Body of pancreas (tissue), 4 donors: ENCODE measurements around the gene HSPE1. TPM values are rescaled to one million over a fixed set of nuclear protein-coding genes. Genes with fewer than 3 reads are reported as not detected.

ENCODE experiments used
- ATAC-seq: fragments of 150-250 bp; one replicate; pipeline ENCODE4 v1.9.1; 2016
- DNase-seq, 4 donors: peaks; one replicate each; pipeline ENCODE4 v3.0.0-alpha.2; 2019
- H3K27ac ChIP-seq, 4 donors: fragments of 200-600 bp; sonication (generic); 1 replicate in 3 of 4; 2 replicates in 1 of 4; pipeline versions ENCODE4 v1.5.1 to v1.6.1; 2016 to 2019; ENCODE audit warnings: mild to moderate bottlenecking in 1 of 4, mixed read lengths in 1 of 4, moderate library complexity in 1 of 4
- H3K27me3 ChIP-seq, 2 donors: fragments of 200-600 bp; sonication (generic); one replicate each; pipeline ENCODE4 v1.6.0; 2016; ENCODE audit warnings: mild to moderate bottlenecking in 1 of 2
- H3K36me3 ChIP-seq, 2 donors: fragments of 200-600 bp; sonication (generic); replicated peaks in 1 of 2; 2 replicates each; pipeline ENCODE4 v1.5.1; 2016; ENCODE audit warnings: low read depth in 2 of 2; ENCODE audit not compliant: insufficient read depth in 1 of 2
- H3K4me1 ChIP-seq: fragments of 200-600 bp; sonication (generic); one replicate; pipeline ENCODE4 v1.6.0; 2016
- H3K4me3 ChIP-seq, 2 donors: fragments of 200-600 bp; sonication (generic); 1 replicate in 1 of 2; 2 replicates in 1 of 2; pipeline ENCODE4 v1.5.1; 2016 to 2019
- H3K9me3 ChIP-seq, 3 donors: fragments of 200-600 bp; sonication (generic); 1 replicate in 2 of 3; 2 replicates in 1 of 3; pipeline ENCODE4 v1.5.1; 2016
- CTCF ChIP-seq, 7 experiments: fragments of 450-650 bp in 4 of 7; fragments of 200-600 bp in 3 of 7; sonication (generic) in 3 of 7; IDR thresholded peaks; one replicate each; pipeline ENCODE4 v1.5.1; 2016 to 2019; ENCODE audit warnings: antibody characterized with exemption in 7 of 7
- POLR2A ChIP-seq, 3 donors: fragments of 450-650 bp; IDR thresholded peaks; one replicate each; pipeline ENCODE4 v1.6.1; 2016; ENCODE audit warnings: antibody characterized with exemption in 3 of 3, mild to moderate bottlenecking in 2 of 3
- WGBS, 2 donors: methylation state at CpG; one replicate each; pipeline ENCODE4 v1.1.5; 2017; 5-methylcytosine and 5-hydroxymethylcytosine counted together
- intact Hi-C: fragments of 100-400 bp; cut with DNase I; formaldehyde crosslinking; loops from one replicate; pipeline ENCODE4 v1.15.1; 2023
- total RNA-seq, 2 donors: library from RNA; depleted of rRNA; stranded (reverse); fragments of >200 nt; gene quantifications; one replicate each; pipeline ENCODE4 v1.1.0, GENCODE V29; 2016

The HSPE1 gene
- total RNA-seq, 2 donors from 2014 or later: 40.2 to 99.5 TPM

- 0% methylated on average over 25 to 29 of the region's 30 CpGs for WGBS, 2 donors
- Histone ChIP-seq H3K36me3 (peaks cover 0 to 11% of the 10 kb centered on the region in 2 donors), H3K27ac (peak overlapping the region; percentile 95 to 100 (median 97)), H3K4me1 (peaks cover 50% of the 10 kb centered on the region), H3K9me3 (no peaks in the 10 kb centered on the region), H3K27me3 (no peaks in the 10 kb centered on the region), H3K4me3 (peak overlapping the region; percentile 47 to 50)
- TF ChIP-seq POLR2A (IDR thresholded peaks at IDR 0.05) (no peak), CTCF (IDR thresholded peaks at IDR 0.05) (no peak)
- ATAC-seq (peak; percentile 0), DNase-seq (no peak)
- intact Hi-C loops: no loop called here
Measured at GRCh38 chr2:197500503-197501131, 438 bp downstream of the HSPE1 start.

DNA sequence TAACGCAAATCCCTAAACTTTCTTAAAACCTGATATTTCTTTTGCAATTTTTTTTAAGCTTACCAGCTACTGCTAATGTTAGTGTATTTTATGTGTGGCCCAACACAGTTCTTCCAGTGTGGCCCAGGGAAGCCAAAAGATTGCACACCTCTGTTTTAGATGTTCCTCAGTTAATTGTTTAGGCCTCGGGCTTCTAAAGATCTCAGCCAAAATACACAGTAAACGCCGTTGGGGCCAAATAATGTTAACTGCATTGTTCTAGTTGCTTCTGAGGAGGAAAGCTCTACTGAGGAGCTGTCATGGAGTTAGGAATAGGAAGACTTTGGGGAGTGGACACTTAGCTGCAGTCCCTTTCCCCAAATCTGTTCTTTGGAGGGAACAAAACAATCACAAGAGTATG, 2.0 kb downstream of the HSPE1 start:
- intact Hi-C loops: no loop called here
- H3K4me1 ChIP-seq: peaks cover 34% of the 10 kb centered on the region
- no peak overlapping the region for H3K4me3 ChIP-seq
- TF ChIP-seq POLR2A (IDR thresholded peaks at IDR 0.05): no peak
- TF ChIP-seq CTCF (IDR thresholded peaks at IDR 0.05): no peak
- H3K27me3 ChIP-seq: no peaks in the 10 kb centered on the region
- H3K36me3 ChIP-seq: peaks cover 0 to 5% of the 10 kb centered on the region in 2 donors
- no peaks in the 10 kb centered on the region for H3K9me3 ChIP-seq
- DNase-seq (peak in 2 of 4 donors; percentile 13 to 20), ATAC-seq (no peak)
- WGBS, 2 donors: 21 to 30% methylated on average over 4 of the region's 4 CpGs
- peak overlapping the region in 3 of 4 donors; percentile 95 to 100 (median 97) for H3K27ac ChIP-seq

DNA sequence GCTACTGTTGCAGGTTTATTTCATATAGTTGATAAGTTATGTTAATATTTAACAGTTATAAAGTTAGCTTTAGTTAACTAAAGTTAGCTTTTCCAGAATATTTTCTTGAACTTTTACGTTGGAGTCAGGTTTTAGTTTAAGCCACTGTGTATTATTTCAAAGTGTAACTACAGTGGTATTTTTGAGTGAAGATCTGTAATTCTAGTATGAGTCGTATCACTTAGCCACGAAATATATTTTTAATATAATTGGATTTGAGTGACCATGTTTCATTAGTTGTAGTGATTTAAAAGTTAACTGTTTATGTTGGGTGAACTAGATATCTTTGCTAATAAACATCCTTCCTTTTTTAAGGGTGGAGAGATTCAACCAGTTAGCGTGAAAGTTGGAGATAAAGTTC, 2.5 kb downstream of the HSPE1 start:
- ATAC-seq (no peak), DNase-seq (no peak)
- Histone ChIP-seq H3K4me3 (no peak overlapping the region), H3K36me3 (peaks cover 0 to 5% of the 10 kb centered on the region in 2 donors), H3K27ac (peak overlapping the region in 2 of 4 donors; percentile 97 to 100), H3K9me3 (no peaks in the 10 kb centered on the region), H3K4me1 (peaks cover 29% of the 10 kb centered on the region), H3K27me3 (no peaks in the 10 kb centered on the region)
- 33 to 34% methylated on average over 4 of the region's 4 CpGs for WGBS, 2 donors
- no peak for TF ChIP-seq CTCF (IDR thresholded peaks at IDR 0.05)
- no peak for TF ChIP-seq POLR2A (IDR thresholded peaks at IDR 0.05)
- intact Hi-C loops: no loop called here

DNA sequence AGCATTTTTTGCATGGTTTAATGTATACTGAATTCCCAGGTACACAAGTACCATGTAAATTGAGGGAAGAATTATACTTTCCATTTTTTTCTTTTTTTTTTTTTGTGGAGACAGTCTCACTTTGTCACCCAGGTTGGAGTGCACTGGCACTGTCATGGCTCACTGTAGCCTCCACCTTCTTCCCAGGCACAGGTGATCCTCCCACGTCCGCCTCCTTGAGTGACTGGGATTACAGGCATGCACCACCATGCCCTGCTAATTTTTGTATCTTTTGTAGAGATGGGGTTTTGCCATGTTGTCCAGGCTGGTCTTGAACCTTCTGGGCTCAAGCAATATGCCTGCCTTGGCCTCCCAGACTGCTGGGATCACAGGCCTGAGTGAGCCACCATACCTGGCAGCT, 3.8 kb downstream of the HSPE1 start:
- TF ChIP-seq CTCF (IDR thresholded peaks at IDR 0.05): no peak
- TF ChIP-seq POLR2A (IDR thresholded peaks at IDR 0.05): no peak
- no peaks in the 10 kb centered on the region for H3K9me3 ChIP-seq
- H3K4me1 ChIP-seq: peaks cover 21% of the 10 kb centered on the region
- ATAC-seq (no peak), DNase-seq (no peak)
- no peak overlapping the region for H3K4me3 ChIP-seq
- WGBS, 2 donors: 97 to 100% methylated on average over 2 of the region's 2 CpGs
- peaks cover 0 to 5% of the 10 kb centered on the region in 2 donors for H3K36me3 ChIP-seq
- no peaks in the 10 kb centered on the region for H3K27me3 ChIP-seq
- no peak overlapping the region for H3K27ac ChIP-seq
- intact Hi-C loops: no loop called here

DNA sequence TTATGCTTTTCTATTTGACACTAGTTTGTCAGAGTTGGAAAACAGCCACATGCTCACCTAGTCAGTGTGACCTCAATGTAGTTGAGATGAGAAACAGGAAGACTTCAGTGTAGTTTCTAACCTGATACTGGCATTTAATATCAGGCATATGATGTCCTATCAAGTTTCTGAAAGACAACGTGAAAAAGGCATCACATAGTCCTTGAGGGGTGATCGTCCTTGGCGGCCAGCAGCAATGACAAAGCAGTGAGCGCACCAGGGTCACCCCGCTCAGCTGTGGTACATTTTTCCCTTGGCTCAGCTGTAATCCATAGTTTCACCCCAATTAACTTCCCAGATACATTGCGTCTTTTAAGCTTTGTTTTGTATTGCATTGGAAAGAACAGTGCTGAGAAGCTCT, 4.3 kb downstream of the HSPE1 start:
- WGBS, 2 donors: 89 to 91% methylated on average over 6 of the region's 6 CpGs
- Histone ChIP-seq H3K27ac (no peak overlapping the region), H3K27me3 (no peaks in the 10 kb centered on the region), H3K9me3 (no peaks in the 10 kb centered on the region), H3K4me3 (no peak overlapping the region), H3K4me1 (peaks cover 21% of the 10 kb centered on the region), H3K36me3 (peaks cover 0 to 5% of the 10 kb centered on the region in 2 donors)
- intact Hi-C loops: no loop called here
- no peak for ATAC-seq
- DNase-seq: no peak
- TF ChIP-seq CTCF (IDR thresholded peaks at IDR 0.05) (no peak), POLR2A (IDR thresholded peaks at IDR 0.05) (no peak)
